Panc1 (cell line): ENCODE results near the gene ADGRV1. TPM values are rescaled to one million over a fixed set of nuclear protein-coding genes. Genes with fewer than 3 reads are reported as not detected.

Source experiments
- ATAC-seq: fragments of 200-7000 bp; cut with Tn5 transposase; 2 replicates; pipeline ENCODE4 v1.9.1; 2020; ENCODE audit warnings: mild to moderate bottlenecking, moderate library complexity
- BruUV-seq: library from RNA; stranded (reverse); fragments of 400-500 nt; replicated peaks from 2 replicates; lab custom pipeline; 2021; lab: Mats Ljungman, UMichigan
- CTCF ChIA-PET: fragments of 300-600 bp; sonication (Branson Sonifier 250); formaldehyde crosslinking; loops from one replicate; lab custom pipeline; 2022; ENCODE audit warnings: antibody characterized with exemption; lab: Charles Lee
- POLR2A ChIA-PET: fragments of 300-600 bp; sonication (Branson Sonifier 250); formaldehyde crosslinking; loops from one replicate; lab custom pipeline; 2022; ENCODE audit warnings: antibody characterized with exemption; lab: Charles Lee
- DNase-seq: peaks from one replicate; pipeline ENCODE4 v3.0.0-alpha.2; 2010; ENCODE audit warnings: low read depth, low spot score
- H3K27ac ChIP-seq: 2 replicates; pipeline ENCODE4 v1.5.1; 2011; ENCODE audit warnings: mild to moderate bottlenecking, low read length, inconsistent platforms
- H3K27me3 ChIP-seq: fragments of 200-500 bp; sonication (Bioruptor generic); 2 replicates; pipeline ENCODE4 v1.6.0; 2014; ENCODE audit warnings: low read length, inconsistent platforms; ENCODE audit not compliant: control insufficient read depth, insufficient read depth
- H3K36me3 ChIP-seq: fragments of 200-500 bp; sonication (Bioruptor generic); 2 replicates; pipeline ENCODE4 v1.5.1; 2014; ENCODE audit warnings: inconsistent platforms, mild to moderate bottlenecking, low read length, moderate library complexity; ENCODE audit not compliant: control insufficient read depth, insufficient read depth
- H3K4me1 ChIP-seq: 2 replicates; pipeline ENCODE4 v1.5.1; 2011; ENCODE audit warnings: inconsistent platforms, mild to moderate bottlenecking, low read length, moderate library complexity; ENCODE audit not compliant: control insufficient read depth, insufficient read depth
- H3K4me3 ChIP-seq, 2 experiments: 2 replicates each; pipeline ENCODE4 v1.5.1; 2011 to 2012; ENCODE audit warnings: low read depth in 2 of 2, low read length in 2 of 2, mild to moderate bottlenecking in 2 of 2, inconsistent platforms in 1 of 2, moderate library complexity in 1 of 2
- H3K9me3 ChIP-seq: fragments of 200-500 bp; sonication (Bioruptor generic); 2 replicates; pipeline ENCODE4 v1.5.1; 2014; ENCODE audit warnings: low read depth, mild to moderate bottlenecking, inconsistent platforms, low read length, moderate library complexity; ENCODE audit not compliant: control insufficient read depth, insufficient read depth
- CTCF ChIP-seq: fragments of 450-650 bp; IDR thresholded peaks from 2 replicates; pipeline ENCODE4 v1.5.1; 2017; ENCODE audit warnings: mild to moderate bottlenecking
- POLR2AphosphoS5 ChIP-seq: IDR thresholded peaks from 2 replicates; pipeline ENCODE4 v1.6.1; 2012; ENCODE audit warnings: mild to moderate bottlenecking, low read depth, low read length, moderate library complexity
- REST ChIP-seq, 2 experiments: IDR thresholded peaks; 2 replicates each; pipeline ENCODE4 v1.6.1; 2011 to 2012; ENCODE audit warnings: low read depth in 2 of 2, control low read depth in 1 of 2, low read length in 1 of 2, mild to moderate bottlenecking in 1 of 2, moderate library complexity in 1 of 2; ENCODE audit not compliant: insufficient read depth in 1 of 2
- SIN3A ChIP-seq: IDR thresholded peaks from 2 replicates; pipeline ENCODE4 v1.6.1; 2012; ENCODE audit warnings: low read depth, mild to moderate bottlenecking, low read length, moderate library complexity, borderline replicate concordance; ENCODE audit not compliant: insufficient read depth
- TCF7L2 ChIP-seq: IDR thresholded peaks from 2 replicates; pipeline ENCODE4 v1.6.1; 2011; ENCODE audit warnings: mild to moderate bottlenecking, low read depth, low read length, inconsistent platforms
- in situ Hi-C: cut with HindIII; loops from 2 replicates; pipeline ENCODE4 v1.10.0; 2016; ENCODE audit warnings: low sequenced_read_pairs, low pct_unique_long_range_greater_than_20kb
- intact Hi-C: fragments of 100-400 bp; cut with micrococcal nuclease; formaldehyde crosslinking; loops from one replicate; pipeline ENCODE4 v1.10.0; 2022; ENCODE audit not compliant: unreplicated experiment
- total RNA-seq: library from RNA; stranded (reverse); gene quantifications from one replicate; pipeline ENCODE4 v1.2.1, GENCODE V29; 2021; ENCODE audit not compliant: unreplicated experiment

The ADGRV1 gene
- total RNA-seq, 1 experiment from 2014 or later, result 0.49 TPM

- Histone ChIP-seq H3K4me3 (no peak overlapping the region), H3K27ac (no peak overlapping the region), H3K9me3 (no peaks in the 10 kb centered on the region), H3K4me1 (no peaks in the 10 kb centered on the region), H3K27me3 (no peaks in the 10 kb centered on the region), H3K36me3 (no peaks in the 10 kb centered on the region)
- CTCF ChIA-PET, result no interaction called here
- no peak for DNase-seq
- in situ Hi-C loops, result no loop called here
- intact Hi-C loops, result no loop called here
- BruUV-seq, result no TSS peak
- no peak for TF ChIP-seq CTCF
- TF ChIP-seq REST (IDR thresholded peaks at IDR 0.05; ENCODE audit: insufficient read depth in 1 of 2, low read depth in 2 of 2, low read length in 1 of 2), result no peak
- TF ChIP-seq TCF7L2, result no peak
- no peak for TF ChIP-seq SIN3A
- TF ChIP-seq POLR2AphosphoS5, result no peak
- no peak for ATAC-seq
- POLR2A ChIA-PET, result no interaction called here
Measured at GRCh38 chr5:91123291-91123690, 564.7 kb downstream of the ADGRV1 start.

GRCh38 chr5:91123901-91124300, 565.3 kb downstream of the ADGRV1 start:
- Histone ChIP-seq H3K4me1 (no peaks in the 10 kb centered on the region), H3K4me3 (no peak overlapping the region), H3K9me3 (no peaks in the 10 kb centered on the region), H3K36me3 (no peaks in the 10 kb centered on the region), H3K27me3 (no peaks in the 10 kb centered on the region), H3K27ac (no peak overlapping the region)
- BruUV-seq, result no TSS peak
- DNase-seq (no peak), ATAC-seq (no peak)
- CTCF ChIA-PET, result no interaction called here
- POLR2A ChIA-PET, result no interaction called here
- intact Hi-C loops, result loop anchor here (2.0 kb wide), 1 partner anchor 59 kb away; no protein-coding TSS in a partner anchor
- TF ChIP-seq SIN3A (no peak), REST (IDR thresholded peaks at IDR 0.05; ENCODE audit: insufficient read depth in 1 of 2, low read depth in 2 of 2, low read length in 1 of 2) (no peak), TCF7L2 (no peak), POLR2AphosphoS5 (no peak), CTCF (no peak)
- in situ Hi-C loops, result no loop called here
